Limb (tissue), 2 donors: ENCODE results near the gene ADIPOR2.

Source experiments
- DNase-seq, 2 donors: peaks; one replicate each; pipeline ENCODE4 v3.0.0-alpha.2; 2016; ENCODE audit errors: extremely low spot score in 2 of 2

ADIPOR2 gene

GRCh38 chr12:1690578-1691122 lies at the start of gene ADIPOR2:
ADIPOR2 (plus strand) TSS chr12:1691070; CDS start chr12:1754344, 63,274 bp downstream.
- peak; percentile 95 to 96 for DNase-seq

DNA sequence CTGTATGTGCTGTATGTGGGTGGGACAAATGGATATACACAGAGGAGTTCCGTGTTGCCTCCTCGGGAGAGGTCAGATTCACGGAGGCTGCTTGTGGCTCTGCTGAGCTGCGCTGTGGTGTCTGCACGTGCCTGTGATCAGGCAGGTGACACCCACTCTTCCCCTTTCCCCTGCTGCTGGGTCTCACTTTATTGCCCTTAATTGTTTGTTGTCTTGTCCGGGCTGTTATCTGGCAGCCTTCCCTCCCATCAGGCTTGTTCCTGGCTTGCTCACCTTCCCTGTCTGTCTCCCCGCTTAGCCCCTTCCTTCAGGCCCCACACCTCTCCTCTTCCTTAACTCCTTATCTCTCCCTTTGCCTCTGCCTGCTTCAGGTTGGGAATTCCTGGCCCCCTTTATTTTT lies 48.4 kb upstream of the ADIPOR2 start:
- DNase-seq: no peak

DNA sequence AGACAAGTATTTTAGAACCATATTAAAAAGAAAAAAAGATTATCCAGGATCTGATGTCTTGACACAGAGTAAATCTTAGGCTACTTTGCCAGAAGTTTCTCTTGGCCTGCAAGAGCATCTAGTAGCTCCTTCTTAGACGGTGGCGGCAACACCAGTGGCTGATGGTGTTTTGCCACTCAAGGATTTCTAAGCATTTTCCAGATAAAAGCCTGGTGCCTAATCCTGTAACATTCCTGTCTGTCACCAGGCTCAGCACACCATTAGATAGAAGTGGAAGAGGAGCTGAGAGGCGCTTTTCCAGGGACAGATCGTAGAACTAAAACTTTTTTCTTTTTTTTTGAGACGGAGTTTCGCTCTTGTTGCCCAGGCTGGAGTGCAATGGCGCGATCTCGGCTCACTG lies 47.8 kb upstream of the ADIPOR2 start:
- DNase-seq: no peak

DNA sequence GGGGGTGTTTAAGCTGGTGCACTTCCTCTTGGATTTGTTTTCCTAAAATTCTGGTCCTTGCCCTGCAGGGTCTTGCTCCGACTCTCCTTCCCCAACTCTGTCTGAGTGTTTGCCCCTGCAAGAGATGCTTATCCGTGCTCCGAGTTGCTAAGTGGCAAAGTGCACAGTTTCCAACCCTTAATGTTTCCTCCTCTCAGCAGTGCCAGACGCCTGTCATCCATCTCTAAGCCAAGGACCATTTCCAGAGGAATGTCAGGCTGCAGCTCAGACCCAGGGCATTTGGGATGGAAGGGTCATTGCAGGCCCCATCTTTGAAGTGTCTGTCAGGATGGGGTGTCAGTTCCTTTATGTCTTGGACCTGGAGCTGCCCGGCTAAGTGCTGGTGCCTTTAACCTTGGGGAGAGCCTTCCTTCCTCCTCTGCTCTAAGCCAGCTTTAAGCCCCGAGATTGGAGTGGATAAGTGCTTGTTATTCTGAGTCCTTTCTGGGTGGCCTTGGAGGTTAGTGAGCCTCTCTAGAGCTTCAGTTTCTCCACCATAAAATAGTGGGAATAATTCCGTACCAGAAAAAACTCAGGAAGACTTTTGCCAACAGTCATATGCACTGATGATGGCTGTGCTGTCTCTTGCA lies 46.9 kb upstream of the ADIPOR2 start:
- DNase-seq: no peak

DNA sequence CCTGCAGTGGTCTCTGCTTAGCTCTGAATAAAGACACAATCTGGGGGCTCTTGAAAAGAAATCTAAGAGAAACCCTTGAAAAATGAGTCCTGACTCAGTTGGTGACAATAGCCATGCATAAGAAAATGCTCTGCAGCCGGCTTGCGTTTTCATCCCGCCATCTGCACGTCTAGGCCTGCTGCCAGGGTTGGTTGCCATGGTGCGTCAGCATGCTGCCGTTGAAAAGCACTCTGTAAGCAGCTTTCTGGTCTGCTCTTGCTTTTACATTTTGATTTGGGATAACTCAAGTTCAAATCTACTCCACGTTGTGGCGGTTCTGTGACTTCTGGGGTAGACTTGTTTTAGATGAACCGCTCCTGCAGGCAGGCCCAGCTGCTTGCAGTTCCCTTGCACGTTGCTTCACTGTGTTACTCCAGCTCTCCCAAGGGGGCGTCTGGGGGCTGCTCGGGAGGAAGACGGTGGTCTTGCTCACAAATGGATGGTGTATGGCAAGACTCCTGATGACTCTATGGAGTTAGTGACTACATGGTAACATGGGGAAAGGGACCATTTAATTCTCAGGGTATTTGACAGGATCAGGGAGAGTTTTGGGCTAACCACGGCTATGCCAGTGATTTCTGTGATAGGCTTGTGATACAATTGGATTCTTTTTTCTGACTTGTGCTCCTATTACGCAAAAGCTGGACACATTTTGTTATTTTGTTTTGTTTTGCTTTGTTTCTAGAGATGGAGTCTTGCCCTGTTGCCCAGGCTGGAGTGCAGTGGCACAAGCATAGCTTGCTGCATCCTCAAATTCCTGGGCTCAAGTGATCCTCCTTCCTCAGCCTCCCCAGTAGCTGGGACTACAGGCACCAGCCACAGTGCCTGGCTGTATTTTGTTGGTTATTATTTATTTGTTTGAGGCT lies 46.1 kb upstream of the ADIPOR2 start:
- DNase-seq: peak; percentile 87 to 90

- DNase-seq: no peak
Observed at GRCh38 chr12:1645819-1646218, 45.1 kb upstream of the ADIPOR2 start.

GRCh38 chr12:1646569-1647284 lies 44.1 kb upstream of the ADIPOR2 start:
- DNase-seq: no peak

- DNase-seq: no peak
Observed at GRCh38 chr12:1647285-1647669, 43.6 kb upstream of the ADIPOR2 start.

DNA sequence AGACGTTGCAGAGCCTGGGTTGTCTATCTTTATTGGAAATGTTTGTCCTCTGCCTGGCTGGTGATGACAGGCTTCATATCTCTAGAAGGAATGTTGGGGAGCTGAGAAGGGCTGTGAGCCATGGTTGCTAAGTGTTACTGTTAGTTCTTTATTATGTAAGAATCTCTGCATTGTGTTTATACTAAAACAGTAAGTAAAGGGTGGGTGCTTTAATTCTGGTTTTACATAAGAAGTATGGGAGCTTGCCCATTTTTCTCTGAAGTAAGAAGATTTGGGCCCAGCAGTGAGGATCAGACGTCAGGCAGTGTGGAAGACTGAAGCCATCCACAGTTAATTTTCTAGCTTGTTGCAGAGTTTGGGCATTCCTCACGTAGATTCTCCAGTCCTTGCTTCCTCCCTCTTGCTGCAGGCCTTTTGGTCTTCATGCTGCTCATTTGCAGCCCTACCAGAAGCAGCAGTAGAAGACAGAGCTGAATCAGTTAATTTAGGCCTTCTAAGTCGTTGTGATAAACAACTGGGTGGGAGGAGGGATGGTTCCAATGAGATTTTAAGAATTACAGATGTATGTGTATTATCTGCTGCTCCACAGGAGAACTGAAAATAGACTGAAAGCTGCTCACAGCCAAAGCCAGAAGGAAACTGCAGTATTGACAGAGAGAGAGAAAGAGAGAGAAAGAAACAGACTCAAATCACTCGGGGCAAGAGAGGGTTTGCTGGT lies 40.5 kb upstream of the ADIPOR2 start:
- no peak for DNase-seq

- no peak for DNase-seq
Observed at GRCh38 chr12:1650978-1651361, 39.9 kb upstream of the ADIPOR2 start.

DNA sequence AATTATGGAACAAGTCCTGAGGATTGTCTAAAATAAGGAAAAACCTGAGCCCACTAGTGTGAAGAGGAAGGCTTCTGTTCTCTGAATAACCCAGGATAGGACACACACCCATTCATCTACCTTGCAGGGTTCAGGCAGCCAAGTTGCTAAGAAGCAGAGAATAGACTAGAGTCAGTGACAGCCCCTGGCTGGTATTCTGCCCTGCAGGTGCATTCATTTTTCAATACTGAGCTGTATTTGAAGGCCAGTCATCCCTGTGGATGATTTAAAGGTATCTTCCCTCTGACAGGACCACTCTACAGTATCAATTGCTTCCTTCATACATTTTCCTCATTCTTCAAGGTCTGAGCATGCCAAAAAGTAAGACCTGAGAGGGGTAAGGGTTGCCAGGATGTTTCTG lies 38.9 kb upstream of the ADIPOR2 start:
- no peak for DNase-seq

DNA sequence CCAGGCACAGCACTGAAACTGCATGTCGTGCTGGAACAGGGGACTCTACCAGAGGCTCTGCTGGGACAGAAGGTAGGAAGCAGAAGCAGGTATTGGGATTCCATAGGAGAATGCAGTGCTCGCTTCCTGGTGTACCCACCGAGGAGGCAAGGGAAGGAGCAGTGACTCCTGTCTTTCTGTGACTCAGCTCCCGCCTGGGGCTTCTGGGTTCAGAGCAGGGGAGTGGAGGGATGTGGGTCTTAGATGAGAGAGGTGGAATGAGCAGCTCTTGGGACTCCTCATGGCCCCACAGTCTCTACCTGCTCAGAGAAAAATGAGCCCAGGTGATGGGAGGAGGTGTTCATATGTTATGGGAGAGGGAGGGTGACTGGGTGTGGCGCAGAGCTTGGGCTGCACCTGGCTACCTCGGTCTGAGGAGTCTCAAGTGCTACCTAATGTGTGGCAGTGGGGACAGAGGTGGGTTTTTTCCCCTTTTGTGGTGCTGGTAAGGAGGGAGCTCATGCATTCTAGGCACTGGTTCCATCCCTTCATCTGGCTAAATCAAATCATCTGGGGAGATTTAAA lies 35.6 kb upstream of the ADIPOR2 start:
- DNase-seq: no peak

DNA sequence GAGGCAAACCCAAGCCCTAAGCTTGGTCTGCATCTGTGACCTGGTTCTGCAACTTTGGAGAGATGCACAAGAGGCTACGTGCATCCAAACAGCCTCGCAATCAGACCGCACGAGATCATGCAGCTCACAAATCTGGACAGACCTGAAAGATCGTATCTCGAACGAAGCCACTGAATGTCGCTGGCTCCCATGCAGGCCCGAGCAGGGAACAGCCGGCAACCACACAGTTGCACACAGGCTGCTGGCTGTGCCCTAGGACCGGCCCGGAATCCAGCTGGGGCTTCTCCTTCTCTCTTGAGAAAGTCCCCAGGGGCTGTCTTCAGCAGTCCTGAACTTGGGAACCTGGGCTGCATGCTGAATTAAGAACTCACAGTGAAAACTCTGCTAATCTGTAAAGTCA lies 34.0 kb upstream of the ADIPOR2 start:
- no peak for DNase-seq

DNA sequence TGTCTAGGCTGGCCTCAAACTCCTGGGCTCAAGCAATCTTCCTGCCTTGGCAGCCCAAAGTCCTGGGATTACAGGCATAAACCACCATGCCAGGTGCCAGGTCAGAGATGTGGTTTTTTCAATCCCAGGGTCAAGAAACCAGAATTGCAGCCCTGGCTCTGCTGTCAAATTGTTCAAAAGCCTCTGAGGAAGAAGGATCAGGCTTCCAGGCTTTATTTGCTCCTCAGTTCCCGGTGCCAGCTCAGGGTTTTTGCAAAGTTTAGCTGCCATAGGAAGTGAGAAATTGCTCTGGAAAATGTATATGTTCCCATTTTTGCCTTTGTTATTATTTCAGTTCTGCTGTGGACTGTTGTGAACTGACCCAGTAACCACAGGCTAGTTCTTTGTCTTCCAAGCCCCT lies 33.2 kb upstream of the ADIPOR2 start:
- DNase-seq: no peak

- DNase-seq: no peak
Observed at GRCh38 chr12:1660304-1661187, 30.3 kb upstream of the ADIPOR2 start.

DNA sequence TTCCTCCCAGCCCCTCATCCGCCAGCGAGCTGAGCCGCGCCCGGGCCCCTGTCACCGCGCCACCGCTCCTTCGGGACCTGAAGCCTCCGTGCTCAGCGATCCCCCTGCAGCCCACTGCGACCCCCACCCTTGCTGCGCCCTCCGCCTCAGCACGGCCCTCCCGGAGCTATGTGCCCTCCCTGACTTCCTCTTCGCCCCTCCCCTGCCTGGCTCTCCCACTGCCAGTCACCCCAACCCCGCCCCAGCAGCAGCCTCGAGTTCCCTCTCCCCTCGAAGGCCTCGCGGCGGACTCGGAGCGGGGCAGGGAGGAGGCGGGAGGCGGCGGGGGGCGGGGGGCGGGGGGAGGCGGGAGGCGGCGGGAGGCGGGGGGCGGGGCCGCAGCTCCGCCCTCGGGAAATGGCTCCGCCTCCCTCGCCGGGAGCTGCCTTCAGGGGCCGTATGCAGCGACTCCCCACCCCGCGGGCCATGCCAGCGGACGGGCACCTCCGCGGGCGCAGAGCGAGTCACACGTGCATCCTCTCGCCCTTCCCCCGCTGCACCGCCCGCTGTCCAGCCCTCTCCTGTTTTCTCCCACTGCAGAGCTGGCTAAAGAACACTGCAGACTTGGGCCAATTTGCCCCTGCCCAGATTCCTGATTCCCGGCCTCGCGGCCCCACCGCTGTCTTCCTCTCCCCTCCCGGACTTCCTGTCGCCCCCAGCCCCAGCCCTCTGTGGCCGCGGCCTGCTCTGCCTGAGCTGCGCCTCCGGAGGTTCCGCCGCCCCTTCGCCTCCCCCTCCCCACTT lies 29.1 kb upstream of the ADIPOR2 start:
- DNase-seq: peak; percentile 83 to 88

DNA sequence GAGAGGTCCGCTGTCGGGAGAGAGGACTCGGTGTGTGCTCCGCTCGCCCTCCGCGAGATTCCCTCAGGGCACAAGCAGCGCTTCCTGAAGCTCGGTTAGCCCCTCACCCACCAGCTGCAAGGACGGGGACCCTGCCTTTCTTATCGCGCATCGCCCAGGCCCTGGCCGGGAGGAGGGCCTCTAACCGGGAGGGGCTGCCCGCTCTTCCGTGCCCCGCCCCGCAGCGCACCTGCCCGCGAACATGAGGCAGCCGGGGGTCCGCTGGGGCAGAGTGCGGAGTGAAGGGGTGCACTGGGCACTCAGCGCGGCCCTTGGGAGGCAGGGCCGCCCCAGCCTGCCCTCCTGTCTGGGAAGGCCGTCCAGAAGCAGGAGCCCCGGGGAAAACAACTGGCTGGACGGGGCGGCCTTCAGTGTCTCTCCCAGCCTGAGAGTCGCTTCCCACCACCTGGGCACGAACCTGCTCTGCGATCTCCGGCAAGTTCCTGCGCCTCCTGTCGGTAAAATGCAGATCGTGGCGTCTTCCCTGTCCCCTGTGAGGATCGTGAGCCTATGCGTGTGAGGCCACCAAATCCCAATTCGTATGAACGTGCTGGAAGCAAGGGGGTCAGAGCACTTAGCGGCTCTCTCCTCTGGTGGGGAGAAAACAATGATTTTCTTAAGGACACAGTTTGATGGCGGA lies 28.0 kb upstream of the ADIPOR2 start:
- peak in 1 of 2 donors; percentile 56 for DNase-seq

GRCh38 chr12:1663440-1664132 lies 27.3 kb upstream of the ADIPOR2 start:
- no peak for DNase-seq
